GM12873 (cell line): Measurements from ENCODE around the gene FAM240A.

Source experiments
- TF ChIP-seq, protein P1 (sequence below): IDR thresholded peaks from 2 replicates; pipeline ENCODE4 v1.5.1; 2012; ENCODE audit warnings: low read depth, mild to moderate bottlenecking, moderate library complexity, low read length, control low read depth; ENCODE audit not compliant: insufficient read depth; ENCODE audit errors: missing control alignments

Gene FAM240A

DNA sequence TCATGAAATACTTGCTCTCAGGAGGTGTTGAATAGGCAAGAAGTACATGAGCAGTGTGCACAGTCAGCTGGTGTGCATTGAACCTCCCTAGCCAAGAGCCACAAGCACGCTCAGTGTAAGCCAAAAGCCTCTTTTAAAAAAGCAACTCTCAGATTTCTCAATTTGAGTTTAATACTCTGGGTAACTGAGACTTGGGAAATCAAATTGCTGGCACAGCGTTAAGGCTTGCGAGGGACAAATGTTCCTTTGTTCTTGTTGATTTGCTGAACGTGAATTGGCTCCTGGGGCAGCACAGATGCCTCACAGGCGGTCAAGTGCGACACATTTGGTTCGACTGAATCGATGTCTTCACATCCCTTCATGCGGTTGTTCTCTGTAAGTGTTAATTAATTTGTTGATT is at the start of gene FAM240A:
TSS of gene FAM240A (plus strand) at position 202 of the 400 bp plus-strand sequence. CDS start at position 361, 159 bp downstream.
- TF ChIP-seq, protein P1, sequence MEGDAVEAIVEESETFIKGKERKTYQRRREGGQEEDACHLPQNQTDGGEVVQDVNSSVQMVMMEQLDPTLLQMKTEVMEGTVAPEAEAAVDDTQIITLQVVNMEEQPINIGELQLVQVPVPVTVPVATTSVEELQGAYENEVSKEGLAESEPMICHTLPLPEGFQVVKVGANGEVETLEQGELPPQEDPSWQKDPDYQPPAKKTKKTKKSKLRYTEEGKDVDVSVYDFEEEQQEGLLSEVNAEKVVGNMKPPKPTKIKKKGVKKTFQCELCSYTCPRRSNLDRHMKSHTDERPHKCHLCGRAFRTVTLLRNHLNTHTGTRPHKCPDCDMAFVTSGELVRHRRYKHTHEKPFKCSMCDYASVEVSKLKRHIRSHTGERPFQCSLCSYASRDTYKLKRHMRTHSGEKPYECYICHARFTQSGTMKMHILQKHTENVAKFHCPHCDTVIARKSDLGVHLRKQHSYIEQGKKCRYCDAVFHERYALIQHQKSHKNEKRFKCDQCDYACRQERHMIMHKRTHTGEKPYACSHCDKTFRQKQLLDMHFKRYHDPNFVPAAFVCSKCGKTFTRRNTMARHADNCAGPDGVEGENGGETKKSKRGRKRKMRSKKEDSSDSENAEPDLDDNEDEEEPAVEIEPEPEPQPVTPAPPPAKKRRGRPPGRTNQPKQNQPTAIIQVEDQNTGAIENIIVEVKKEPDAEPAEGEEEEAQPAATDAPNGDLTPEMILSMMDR = no peak

DNA sequence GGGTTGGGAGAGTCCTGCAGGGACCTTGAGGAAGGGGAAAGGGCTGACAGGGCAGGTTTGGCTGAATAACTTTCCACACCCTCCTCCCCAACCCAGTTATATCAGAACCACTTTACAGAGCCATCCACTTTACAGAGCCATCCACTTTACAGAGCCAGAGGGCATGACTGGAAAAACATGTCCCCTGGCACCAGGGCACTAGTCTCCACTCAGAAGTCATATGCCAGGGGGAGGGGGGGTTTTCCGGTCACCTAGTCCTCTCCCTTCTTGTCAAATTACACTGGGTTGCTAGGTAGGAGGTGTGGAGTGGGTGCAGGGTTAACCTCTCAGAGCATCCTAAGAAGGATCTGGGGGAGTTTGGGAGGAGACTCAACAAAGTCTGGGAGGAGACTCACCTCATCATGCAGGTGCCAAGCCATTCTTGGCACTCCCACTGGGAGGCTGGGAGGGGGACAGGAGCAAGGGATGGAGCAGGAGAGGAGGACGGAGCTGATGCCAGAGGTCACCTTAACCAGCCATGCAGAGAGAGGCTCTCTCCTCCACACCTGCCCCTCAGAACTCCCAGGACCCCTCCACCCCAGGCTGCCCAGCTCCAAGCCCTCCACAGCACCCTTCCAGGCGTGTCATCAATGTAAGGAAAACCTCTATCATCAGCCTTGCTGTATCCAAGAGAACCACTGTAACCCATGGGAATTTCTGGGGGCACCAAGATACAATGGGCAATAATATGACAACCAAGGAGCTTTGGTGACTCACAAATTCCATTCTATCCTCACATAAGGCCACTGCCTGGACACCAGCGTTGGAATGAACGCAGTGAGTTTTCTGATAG is 47.9 kb upstream of the FAM240A start:
- TF ChIP-seq, protein P1 = no peak

DNA sequence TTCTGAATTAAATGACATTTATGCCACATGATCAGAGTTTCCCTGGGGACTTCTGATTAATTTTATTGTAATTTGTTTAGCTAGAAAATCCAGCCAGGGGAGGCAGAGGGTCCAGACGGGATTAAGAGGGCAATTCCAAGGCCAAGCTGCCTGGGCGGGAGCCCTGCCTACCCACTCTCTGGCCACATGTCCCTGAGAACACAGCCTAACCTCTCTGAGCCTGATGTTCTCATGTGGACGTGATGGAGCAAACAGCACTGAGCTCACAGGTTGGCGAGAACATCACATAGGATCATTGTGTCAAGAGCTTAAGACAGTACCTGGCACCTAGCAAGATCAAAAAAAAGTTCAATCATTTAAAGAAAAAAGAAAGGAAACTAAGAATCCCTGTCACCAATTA is 47.2 kb upstream of the FAM240A start:
- TF ChIP-seq, protein P1 = no peak

DNA sequence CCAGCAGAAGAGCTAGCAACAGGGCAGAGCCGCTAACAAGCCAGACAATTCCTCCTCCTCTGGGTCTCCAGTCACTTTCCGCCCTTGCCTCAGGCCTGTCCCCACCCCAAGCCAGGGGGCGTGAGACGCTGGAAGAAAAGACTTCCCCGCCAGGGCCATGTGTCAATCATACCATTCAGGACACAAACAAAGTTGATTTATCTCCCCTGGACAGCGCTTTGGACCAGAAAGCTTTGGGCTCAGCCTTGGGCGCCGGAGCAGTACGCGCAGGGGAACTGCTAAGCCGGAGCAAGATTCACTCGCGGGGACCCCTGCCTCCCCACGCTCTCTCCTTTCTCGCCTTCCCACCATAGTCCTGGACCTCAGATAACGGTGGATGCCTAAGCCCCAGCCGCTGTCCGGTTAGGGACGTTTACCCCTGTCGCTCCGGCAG is 46.7 kb upstream of the FAM240A start:
- TF ChIP-seq, protein P1 = no peak

DNA sequence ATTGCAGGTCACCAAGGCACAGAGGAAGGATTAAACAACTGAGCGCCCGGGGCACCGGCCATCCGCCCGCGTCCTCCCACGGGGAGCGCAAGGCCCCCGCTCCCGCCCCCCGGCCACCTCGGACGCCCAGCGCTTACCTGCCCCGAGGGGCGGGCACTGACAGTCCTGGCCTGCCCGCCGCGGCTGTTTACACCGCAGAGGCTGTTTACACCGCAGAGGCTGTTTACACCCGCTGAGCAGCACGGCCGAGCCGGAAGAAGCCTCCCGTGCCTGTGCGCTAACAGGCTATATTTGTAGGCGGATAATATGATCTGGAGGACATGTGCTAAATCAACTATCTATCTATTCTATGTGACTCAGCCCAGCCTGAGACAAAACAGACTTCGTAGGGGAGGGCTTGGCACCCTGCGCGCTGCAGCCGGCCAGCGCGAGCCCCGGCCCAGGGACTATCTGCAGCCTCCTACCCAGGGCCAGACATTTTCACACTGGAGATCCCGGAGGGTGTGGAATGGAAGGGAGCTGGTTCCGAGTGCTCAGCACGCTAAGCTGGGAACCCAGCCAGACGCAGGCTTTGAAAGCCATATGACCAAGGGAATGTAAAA is 46.2 kb upstream of the FAM240A start, which contains the start of gene LRRC2:
TSS of gene LRRC2 (minus strand) at position 263 of the 602 bp plus-strand sequence. CDS start 14,711 bp downstream, outside the sequence.
- TF ChIP-seq, protein P1 = no peak

DNA sequence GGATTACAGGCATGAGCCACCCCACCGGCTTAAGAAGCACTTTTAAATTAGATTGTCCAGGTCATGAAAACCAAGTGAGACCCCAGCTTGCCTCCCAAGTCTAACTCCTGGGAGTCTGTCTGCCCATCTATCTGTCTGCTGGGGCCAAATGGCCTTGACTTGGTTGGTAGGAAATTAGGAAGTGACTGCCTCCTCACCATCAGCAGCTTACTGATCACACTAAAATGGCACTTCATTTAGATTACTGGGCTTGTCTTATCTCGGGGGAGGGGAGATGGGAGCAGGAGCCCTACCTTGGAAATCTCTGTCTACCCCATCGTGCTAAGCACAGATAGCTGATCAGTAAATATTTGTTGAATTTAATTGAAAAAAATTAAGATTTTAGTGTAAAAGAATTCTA is 40.6 kb upstream of the FAM240A start:
- TF ChIP-seq, protein P1 = no peak

DNA sequence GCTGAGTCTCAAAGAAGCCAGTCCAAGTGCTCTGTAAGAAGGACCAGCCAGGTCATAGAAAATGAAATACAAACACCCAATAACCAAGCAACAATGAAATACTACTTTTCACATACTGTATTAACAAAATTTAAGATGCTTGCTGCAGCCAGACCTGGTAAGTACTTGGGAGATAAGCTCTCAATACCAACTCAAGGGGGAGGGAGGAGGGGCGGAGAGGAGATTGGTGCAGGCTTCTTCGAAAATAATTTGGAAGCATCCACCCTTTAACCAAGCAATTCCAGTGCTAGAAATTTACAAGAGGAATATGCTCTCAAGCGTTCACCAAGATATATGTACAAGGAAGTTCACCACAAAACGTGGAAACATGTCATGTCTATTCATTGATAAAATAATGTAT is 38.6 kb upstream of the FAM240A start:
- TF ChIP-seq, protein P1 = no peak
